Esophagus muscularis mucosa (tissue), 3 donors: Measurements from ENCODE around the gene RTCB.

ENCODE experiments used
- CTCF ChIP-seq, 3 experiments: fragments of 200-600 bp in 2 of 3; fragments of 450-650 bp in 1 of 3; sonication (generic) in 2 of 3; IDR thresholded peaks; one replicate each; pipeline ENCODE4 v1.5.1; 2017 to 2019; ENCODE audit warnings: antibody characterized with exemption in 3 of 3, mild to moderate bottlenecking in 2 of 3, moderate library complexity in 1 of 3
- POLR2AphosphoS5 ChIP-seq, 2 donors: sonication (generic); formaldehyde crosslinking; IDR thresholded peaks; one replicate each; pipeline ENCODE4 v1.6.1; 2017; ENCODE audit warnings: antibody characterized with exemption in 2 of 2

DNA sequence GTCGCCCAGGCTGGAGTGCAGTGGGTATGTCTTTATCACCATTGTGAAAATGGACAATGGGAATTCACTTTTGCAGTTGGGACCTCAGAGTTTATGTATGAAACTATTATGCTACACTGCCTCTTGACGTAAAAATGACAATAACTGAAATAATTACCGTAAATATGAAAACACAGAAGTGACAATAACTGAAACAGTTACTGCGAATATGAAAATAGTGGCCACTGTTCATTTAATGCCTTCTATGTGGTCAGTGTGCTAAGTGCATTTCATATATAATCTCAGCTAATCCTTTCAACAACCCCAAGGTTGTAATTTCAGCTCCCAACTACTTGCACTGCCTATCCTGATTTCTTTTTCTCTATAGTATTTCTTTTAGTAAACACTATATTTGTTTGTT, 5.9 kb upstream of the RTCB start:
- TF ChIP-seq POLR2AphosphoS5 (IDR thresholded peaks at IDR 0.05) (no peak), CTCF (IDR thresholded peaks at IDR 0.05) (no peak)
